Astrocyte (in vitro differentiated cells and primary cell): Measurements from ENCODE around the gene MPC1L.

Experiments used
- EZH2 ChIP-seq: IDR thresholded peaks from 2 replicates; pipeline ENCODE4 v1.6.1; 2012; ENCODE audit warnings: mild to moderate bottlenecking, low read length, inconsistent platforms; ENCODE audit not compliant: insufficient read depth
- TF ChIP-seq, protein P1 (sequence below): IDR thresholded peaks from 2 replicates; pipeline ENCODE4 v1.5.1; 2011; ENCODE audit warnings: low read depth, mild to moderate bottlenecking, inconsistent platforms, low read length, moderate library complexity; ENCODE audit not compliant: insufficient read depth

- TF ChIP-seq, protein P1, sequence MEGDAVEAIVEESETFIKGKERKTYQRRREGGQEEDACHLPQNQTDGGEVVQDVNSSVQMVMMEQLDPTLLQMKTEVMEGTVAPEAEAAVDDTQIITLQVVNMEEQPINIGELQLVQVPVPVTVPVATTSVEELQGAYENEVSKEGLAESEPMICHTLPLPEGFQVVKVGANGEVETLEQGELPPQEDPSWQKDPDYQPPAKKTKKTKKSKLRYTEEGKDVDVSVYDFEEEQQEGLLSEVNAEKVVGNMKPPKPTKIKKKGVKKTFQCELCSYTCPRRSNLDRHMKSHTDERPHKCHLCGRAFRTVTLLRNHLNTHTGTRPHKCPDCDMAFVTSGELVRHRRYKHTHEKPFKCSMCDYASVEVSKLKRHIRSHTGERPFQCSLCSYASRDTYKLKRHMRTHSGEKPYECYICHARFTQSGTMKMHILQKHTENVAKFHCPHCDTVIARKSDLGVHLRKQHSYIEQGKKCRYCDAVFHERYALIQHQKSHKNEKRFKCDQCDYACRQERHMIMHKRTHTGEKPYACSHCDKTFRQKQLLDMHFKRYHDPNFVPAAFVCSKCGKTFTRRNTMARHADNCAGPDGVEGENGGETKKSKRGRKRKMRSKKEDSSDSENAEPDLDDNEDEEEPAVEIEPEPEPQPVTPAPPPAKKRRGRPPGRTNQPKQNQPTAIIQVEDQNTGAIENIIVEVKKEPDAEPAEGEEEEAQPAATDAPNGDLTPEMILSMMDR: peak; percentile 57
- no peak for TF ChIP-seq EZH2
Observed at GRCh38 chrX:40651620-40652223, 28.5 kb downstream of the MPC1L start.
